ENCODE data around the gene NCS1. TPM values are rescaled to one million over a fixed set of nuclear protein-coding genes. Genes with fewer than 3 reads are reported as not detected.

The NCS1 gene
- total RNA-seq, 2 experiments from 2014 or later, result 0.17 TPM; not detected in 1

DNA sequence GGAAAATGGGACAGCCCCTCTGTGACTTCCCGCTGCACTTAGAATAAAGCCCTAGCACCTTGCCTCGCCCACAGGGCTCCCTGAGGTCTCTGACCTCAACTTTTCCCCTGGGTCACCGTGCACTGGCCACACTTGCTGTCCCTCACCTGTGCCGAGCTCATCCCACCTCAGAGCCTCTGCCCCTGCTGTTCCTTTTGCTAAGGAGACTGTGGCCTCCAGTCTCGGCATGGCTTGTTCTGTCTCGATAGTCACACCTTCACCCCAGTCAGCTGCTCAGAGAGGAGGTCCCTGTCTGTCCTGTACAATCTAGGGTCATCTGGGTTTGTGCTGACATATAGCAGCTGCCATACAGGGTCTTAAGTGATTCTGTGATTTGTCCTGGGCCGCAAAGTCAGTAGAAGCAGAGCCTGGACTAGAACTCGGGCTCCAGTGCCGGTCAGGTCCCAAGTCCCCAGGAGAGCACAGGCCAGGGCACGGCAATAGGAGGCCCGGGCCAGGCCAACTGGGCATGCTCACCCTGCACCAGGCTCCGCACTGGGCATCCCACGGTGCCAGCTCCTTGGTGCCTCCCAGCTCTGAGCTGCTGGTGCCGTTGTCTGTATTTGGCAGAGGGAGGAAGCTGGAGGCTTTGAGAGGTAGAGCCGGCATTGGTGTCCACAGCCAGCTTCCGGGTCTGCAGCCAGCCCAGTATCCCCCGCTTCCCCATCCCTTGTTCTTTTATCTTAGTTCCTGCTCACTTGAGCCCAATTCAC lies 35.2 kb downstream of the NCS1 start:
- Mint-ChIP-seq H3K4me1 (ENCODE audit: low read depth) (no peaks in the 10 kb centered on the region), H3K4me3 (no peak overlapping the region), H3K9me3 (no peaks in the 10 kb centered on the region), H3K27ac (no peak overlapping the region), H3K36me3 (ENCODE audit: low read depth) (no peaks in the 10 kb centered on the region), H3K27me3 (peaks cover 5% of the 10 kb centered on the region)
- POLR2A ChIA-PET, result no interaction called here
- no peak overlapping the region for H3K4me3 ChIP-seq (ENCODE audit: low read length)
- intact Hi-C loops (cut with DNase I, micrococcal nuclease), result no loop called here
- H3K4me1 ChIP-seq (ENCODE audit: insufficient read depth, low read length), result no peaks in the 10 kb centered on the region
- no peaks in the 10 kb centered on the region for H3K27me3 ChIP-seq (ENCODE audit: control insufficient read depth in 1 of 2, insufficient read depth in 2 of 2, low read length in 2 of 2)
- ATAC-seq (ENCODE audit: poor library complexity), result no peak
- H3K9me3 ChIP-seq (ENCODE audit: control insufficient read depth in 1 of 2, insufficient read depth in 1 of 2, low read length in 2 of 2), result no peaks in the 10 kb centered on the region
- H3K27ac ChIP-seq (ENCODE audit: low read depth in 1 of 2, low read length in 2 of 2), result no peak overlapping the region
- CTCF ChIA-PET, result no interaction called here
- H3K36me3 ChIP-seq (ENCODE audit: insufficient read depth, low read length), result no peaks in the 10 kb centered on the region
- no peak for DNase-seq
- TF ChIP-seq, protein P1, sequence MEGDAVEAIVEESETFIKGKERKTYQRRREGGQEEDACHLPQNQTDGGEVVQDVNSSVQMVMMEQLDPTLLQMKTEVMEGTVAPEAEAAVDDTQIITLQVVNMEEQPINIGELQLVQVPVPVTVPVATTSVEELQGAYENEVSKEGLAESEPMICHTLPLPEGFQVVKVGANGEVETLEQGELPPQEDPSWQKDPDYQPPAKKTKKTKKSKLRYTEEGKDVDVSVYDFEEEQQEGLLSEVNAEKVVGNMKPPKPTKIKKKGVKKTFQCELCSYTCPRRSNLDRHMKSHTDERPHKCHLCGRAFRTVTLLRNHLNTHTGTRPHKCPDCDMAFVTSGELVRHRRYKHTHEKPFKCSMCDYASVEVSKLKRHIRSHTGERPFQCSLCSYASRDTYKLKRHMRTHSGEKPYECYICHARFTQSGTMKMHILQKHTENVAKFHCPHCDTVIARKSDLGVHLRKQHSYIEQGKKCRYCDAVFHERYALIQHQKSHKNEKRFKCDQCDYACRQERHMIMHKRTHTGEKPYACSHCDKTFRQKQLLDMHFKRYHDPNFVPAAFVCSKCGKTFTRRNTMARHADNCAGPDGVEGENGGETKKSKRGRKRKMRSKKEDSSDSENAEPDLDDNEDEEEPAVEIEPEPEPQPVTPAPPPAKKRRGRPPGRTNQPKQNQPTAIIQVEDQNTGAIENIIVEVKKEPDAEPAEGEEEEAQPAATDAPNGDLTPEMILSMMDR (IDR thresholded peaks at IDR 0.05), result no peak

GRCh38 chr9:130208600-130209347 lies 36.6 kb downstream of the NCS1 start:
- no peak for ATAC-seq (ENCODE audit: poor library complexity)
- POLR2A ChIA-PET, result no interaction called here
- no peaks in the 10 kb centered on the region for H3K9me3 Mint-ChIP-seq

GRCh38 chr9:130209422-130209821 lies 37.2 kb downstream of the NCS1 start:
- ChIA-PET CTCF (no interaction called here), POLR2A (no interaction called here)
- H3K9me3 ChIP-seq (ENCODE audit: control insufficient read depth in 1 of 2, insufficient read depth in 1 of 2, low read length in 2 of 2), result no peaks in the 10 kb centered on the region
- ATAC-seq (ENCODE audit: poor library complexity) (no peak), DNase-seq (no peak)
- peaks cover 5% of the 10 kb centered on the region for H3K27me3 Mint-ChIP-seq
- no peaks in the 10 kb centered on the region for H3K36me3 Mint-ChIP-seq (ENCODE audit: low read depth)
- H3K4me3 Mint-ChIP-seq, result no peak overlapping the region
- no peaks in the 10 kb centered on the region for H3K27me3 ChIP-seq (ENCODE audit: control insufficient read depth in 1 of 2, insufficient read depth in 2 of 2, low read length in 2 of 2)
- TF ChIP-seq, protein P1 (IDR thresholded peaks at IDR 0.05), result no peak
- no peak overlapping the region for H3K27ac ChIP-seq (ENCODE audit: low read depth in 1 of 2, low read length in 2 of 2)
- H3K27ac Mint-ChIP-seq, result no peak overlapping the region
- no peaks in the 10 kb centered on the region for H3K4me1 Mint-ChIP-seq (ENCODE audit: low read depth)
- H3K36me3 ChIP-seq (ENCODE audit: insufficient read depth, low read length), result no peaks in the 10 kb centered on the region
- H3K9me3 Mint-ChIP-seq, result no peaks in the 10 kb centered on the region
- H3K4me3 ChIP-seq (ENCODE audit: low read length), result no peak overlapping the region
- no peaks in the 10 kb centered on the region for H3K4me1 ChIP-seq (ENCODE audit: insufficient read depth, low read length)
- intact Hi-C loops (cut with DNase I, micrococcal nuclease), result no loop called here

More at GRCh38 chr9:130208600-130209347, 36.6 kb downstream of the NCS1 start:
- CTCF ChIA-PET, result no interaction called here
- no peak for DNase-seq
- H3K27me3 ChIP-seq (ENCODE audit: control insufficient read depth in 1 of 2, insufficient read depth in 2 of 2, low read length in 2 of 2), result no peaks in the 10 kb centered on the region
- no peaks in the 10 kb centered on the region for H3K4me1 ChIP-seq (ENCODE audit: insufficient read depth, low read length)
- H3K27me3 Mint-ChIP-seq, result peaks cover 5% of the 10 kb centered on the region
- no peaks in the 10 kb centered on the region for H3K9me3 ChIP-seq (ENCODE audit: control insufficient read depth in 1 of 2, insufficient read depth in 1 of 2, low read length in 2 of 2)
- no peak overlapping the region for H3K4me3 ChIP-seq (ENCODE audit: low read length)
- no peak overlapping the region for H3K4me3 Mint-ChIP-seq
- H3K36me3 ChIP-seq (ENCODE audit: insufficient read depth, low read length), result no peaks in the 10 kb centered on the region
- H3K4me1 Mint-ChIP-seq (ENCODE audit: low read depth), result no peaks in the 10 kb centered on the region
- no peak overlapping the region for H3K27ac ChIP-seq (ENCODE audit: low read depth in 1 of 2, low read length in 2 of 2)
- H3K36me3 Mint-ChIP-seq (ENCODE audit: low read depth), result no peaks in the 10 kb centered on the region
- H3K27ac Mint-ChIP-seq, result no peak overlapping the region
- TF ChIP-seq, protein P1 (IDR thresholded peaks at IDR 0.05), result no peak
- intact Hi-C loops (cut with DNase I, micrococcal nuclease), result no loop called here

Data from CD4-positive, alpha-beta T cell (primary cell).